ENCODE results near the gene GPC6. TPM values are rescaled to one million over a fixed set of nuclear protein-coding genes. Genes with fewer than 3 reads are reported as not detected.
A peak's percentile ranks its signal among the peaks of the same experiment; 100 is the strongest.

GPC6 gene
- total RNA-seq, 1 donor from 2014 or later: 13.8 TPM

- Histone ChIP-seq H3K27ac (no peak overlapping the region), H3K9me3 (no peaks in the 10 kb centered on the region), H3K36me3 (no peaks in the 10 kb centered on the region), H3K27me3 (no peaks in the 10 kb centered on the region), H3K4me1 (no peaks in the 10 kb centered on the region), H3K4me3 (no peak overlapping the region)
- no peak for DNase-seq (ENCODE audit: extremely low spot score in 2 of 2)
- TF ChIP-seq CTCF (IDR thresholded peaks at IDR 0.05) (no peak), POLR2AphosphoS5 (IDR thresholded peaks at IDR 0.05; ENCODE audit: insufficient read depth in 1 of 2, low read depth in 1 of 2) (no peak), POLR2A (IDR thresholded peaks at IDR 0.05) (no peak)
- intact Hi-C loops (cut with DNase I): no loop called here
Observed at GRCh38 chr13:94353167-94353710, 1126.6 kb downstream of the GPC6 start.

DNA sequence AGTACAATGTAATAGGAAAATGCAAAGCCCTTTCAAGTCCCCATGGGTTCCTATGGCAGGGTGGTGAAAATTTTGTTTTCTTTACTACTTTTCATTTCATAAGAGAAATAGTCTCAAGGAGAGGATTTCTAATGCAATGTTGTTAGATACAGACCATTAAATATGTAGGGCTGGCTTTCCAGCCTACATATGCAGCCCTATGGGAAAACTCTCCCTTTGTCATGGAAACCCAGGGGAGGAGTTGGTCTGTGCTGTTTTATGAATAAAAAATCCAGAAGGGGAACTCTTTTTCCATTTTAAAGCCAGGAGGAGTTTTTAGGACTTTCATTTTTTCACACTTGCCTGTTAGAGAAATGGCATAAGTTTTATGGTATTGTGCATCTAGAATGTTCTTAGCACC, 1133.3 kb downstream of the GPC6 start:
- H3K4me1 ChIP-seq: no peaks in the 10 kb centered on the region
- H3K9me3 ChIP-seq: no peaks in the 10 kb centered on the region
- intact Hi-C loops (cut with DNase I): no loop called here
- no peak overlapping the region for H3K4me3 ChIP-seq
- H3K36me3 ChIP-seq: no peaks in the 10 kb centered on the region
- H3K27me3 ChIP-seq: no peaks in the 10 kb centered on the region
- H3K27ac ChIP-seq: no peak overlapping the region
- TF ChIP-seq POLR2A (IDR thresholded peaks at IDR 0.05) (no peak), POLR2AphosphoS5 (IDR thresholded peaks at IDR 0.05; ENCODE audit: insufficient read depth in 1 of 2, low read depth in 1 of 2) (no peak), CTCF (IDR thresholded peaks at IDR 0.05) (no peak)
- no peak for DNase-seq (ENCODE audit: extremely low spot score in 2 of 2)

DNA sequence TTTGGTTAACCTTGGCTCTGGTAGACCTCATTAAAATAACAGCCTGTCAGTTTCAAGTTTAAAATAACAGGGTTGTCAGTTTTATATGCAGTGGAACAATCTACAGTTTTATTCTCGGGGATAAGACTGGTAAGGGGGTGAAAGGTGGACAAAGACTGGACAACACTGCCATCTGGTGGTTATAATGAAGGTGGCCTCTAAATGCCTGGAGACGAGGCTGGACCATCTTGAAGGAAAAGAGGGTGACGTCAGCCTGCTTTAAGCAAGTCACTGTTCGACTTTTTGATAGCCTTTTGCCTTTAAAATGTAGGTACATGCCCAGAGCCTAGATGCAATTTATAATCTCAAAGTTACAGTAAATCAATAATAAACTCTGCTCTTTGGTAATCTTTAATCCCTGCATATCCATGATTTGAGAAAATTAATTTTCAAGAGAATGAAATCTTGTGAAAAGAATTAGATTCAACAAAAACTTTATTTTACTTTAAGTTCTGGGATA, 1135.9 kb downstream of the GPC6 start:
- Histone ChIP-seq H3K27ac (no peak overlapping the region), H3K4me1 (no peaks in the 10 kb centered on the region), H3K4me3 (no peak overlapping the region), H3K9me3 (no peaks in the 10 kb centered on the region), H3K27me3 (no peaks in the 10 kb centered on the region), H3K36me3 (no peaks in the 10 kb centered on the region)
- no peak for TF ChIP-seq POLR2A (IDR thresholded peaks at IDR 0.05)
- TF ChIP-seq POLR2AphosphoS5 (IDR thresholded peaks at IDR 0.05; ENCODE audit: insufficient read depth in 1 of 2, low read depth in 1 of 2): peak in 1 of 2 donors; percentile 18
- peak; percentile 65 to 80 (median 71) for TF ChIP-seq CTCF (IDR thresholded peaks at IDR 0.05)
- DNase-seq (ENCODE audit: extremely low spot score in 2 of 2): peak in 1 of 2 donors; percentile 84
- intact Hi-C loops (cut with DNase I): no loop called here

GRCh38 chr13:94366677-94367076, 1140.1 kb downstream of the GPC6 start:
- H3K36me3 ChIP-seq: no peaks in the 10 kb centered on the region
- H3K4me3 ChIP-seq: no peak overlapping the region
- intact Hi-C loops (cut with DNase I): no loop called here
- H3K27ac ChIP-seq: no peak overlapping the region
- H3K27me3 ChIP-seq: no peaks in the 10 kb centered on the region
- peak in 1 of 2 donors; percentile 52 for DNase-seq (ENCODE audit: extremely low spot score in 2 of 2)
- H3K4me1 ChIP-seq: no peaks in the 10 kb centered on the region
- no peak for TF ChIP-seq POLR2AphosphoS5 (IDR thresholded peaks at IDR 0.05; ENCODE audit: insufficient read depth in 1 of 2, low read depth in 1 of 2)
- TF ChIP-seq POLR2A (IDR thresholded peaks at IDR 0.05): no peak
- TF ChIP-seq CTCF (IDR thresholded peaks at IDR 0.05): no peak
- H3K9me3 ChIP-seq: no peaks in the 10 kb centered on the region

DNA sequence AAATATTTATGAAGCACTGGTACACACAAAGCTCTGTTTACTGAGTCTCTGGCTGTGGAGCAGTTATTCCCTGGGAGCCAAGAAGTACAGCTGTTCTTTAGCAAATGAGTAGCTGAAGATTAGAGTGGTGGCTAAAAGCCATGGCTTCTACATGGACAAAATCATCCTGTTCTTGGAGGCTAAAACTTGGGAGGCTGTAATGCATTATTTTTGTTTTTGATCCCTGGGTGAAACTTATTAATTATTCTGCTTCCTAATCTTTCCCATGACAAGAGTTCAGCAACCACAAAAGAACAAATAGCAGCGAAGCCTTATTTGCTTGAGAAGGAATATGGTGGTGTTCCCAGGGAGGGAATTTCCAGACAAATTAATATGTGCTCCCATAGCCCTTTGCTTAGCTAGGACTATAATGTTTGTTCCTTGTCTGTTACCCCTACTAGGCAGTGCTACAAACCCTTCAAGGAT, 1143.4 kb downstream of the GPC6 start:
- Histone ChIP-seq H3K4me3 (no peak overlapping the region), H3K27ac (no peak overlapping the region), H3K4me1 (no peaks in the 10 kb centered on the region), H3K9me3 (no peaks in the 10 kb centered on the region), H3K27me3 (no peaks in the 10 kb centered on the region), H3K36me3 (no peaks in the 10 kb centered on the region)
- TF ChIP-seq CTCF (IDR thresholded peaks at IDR 0.05) (no peak), POLR2A (IDR thresholded peaks at IDR 0.05) (no peak), POLR2AphosphoS5 (IDR thresholded peaks at IDR 0.05; ENCODE audit: insufficient read depth in 1 of 2, low read depth in 1 of 2) (no peak)
- DNase-seq (ENCODE audit: extremely low spot score in 2 of 2): no peak
- intact Hi-C loops (cut with DNase I): no loop called here

Measured in vagina (tissue), 2 donors.